ENCODE data around the gene VSIG2.

- TF ChIP-seq CREB5 (CRISPR knock-in tag; IDR thresholded peaks at IDR 0.05; ENCODE audit: low read depth) (no peak), POU6F1 (CRISPR knock-in tag; IDR thresholded peaks at IDR 0.05; ENCODE audit: borderline replicate concordance, low read depth) (no peak), PPARA (CRISPR knock-in tag; IDR thresholded peaks at IDR 0.05; ENCODE audit: borderline replicate concordance) (no peak), ZFP30 (CRISPR knock-in tag; IDR thresholded peaks at IDR 0.05) (no peak), TOX (CRISPR knock-in tag; IDR thresholded peaks at IDR 0.05; ENCODE audit: borderline replicate concordance) (no peak), ZFP3 (CRISPR knock-in tag; IDR thresholded peaks at IDR 0.05) (no peak), RARB (CRISPR knock-in tag; IDR thresholded peaks at IDR 0.05) (no peak), OSR1 (CRISPR knock-in tag; IDR thresholded peaks at IDR 0.05) (no peak), TCF4 (CRISPR knock-in tag; IDR thresholded peaks at IDR 0.05; ENCODE audit: borderline replicate concordance) (no peak)
- TF ChIP-seq, protein P1, sequence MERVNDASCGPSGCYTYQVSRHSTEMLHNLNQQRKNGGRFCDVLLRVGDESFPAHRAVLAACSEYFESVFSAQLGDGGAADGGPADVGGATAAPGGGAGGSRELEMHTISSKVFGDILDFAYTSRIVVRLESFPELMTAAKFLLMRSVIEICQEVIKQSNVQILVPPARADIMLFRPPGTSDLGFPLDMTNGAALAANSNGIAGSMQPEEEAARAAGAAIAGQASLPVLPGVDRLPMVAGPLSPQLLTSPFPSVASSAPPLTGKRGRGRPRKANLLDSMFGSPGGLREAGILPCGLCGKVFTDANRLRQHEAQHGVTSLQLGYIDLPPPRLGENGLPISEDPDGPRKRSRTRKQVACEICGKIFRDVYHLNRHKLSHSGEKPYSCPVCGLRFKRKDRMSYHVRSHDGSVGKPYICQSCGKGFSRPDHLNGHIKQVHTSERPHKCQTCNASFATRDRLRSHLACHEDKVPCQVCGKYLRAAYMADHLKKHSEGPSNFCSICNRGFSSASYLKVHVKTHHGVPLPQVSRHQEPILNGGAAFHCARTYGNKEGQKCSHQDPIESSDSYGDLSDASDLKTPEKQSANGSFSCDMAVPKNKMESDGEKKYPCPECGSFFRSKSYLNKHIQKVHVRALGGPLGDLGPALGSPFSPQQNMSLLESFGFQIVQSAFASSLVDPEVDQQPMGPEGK (CRISPR knock-in tag; IDR thresholded peaks at IDR 0.05; ENCODE audit: borderline replicate concordance), result no peak
- TF ChIP-seq, protein P2, sequence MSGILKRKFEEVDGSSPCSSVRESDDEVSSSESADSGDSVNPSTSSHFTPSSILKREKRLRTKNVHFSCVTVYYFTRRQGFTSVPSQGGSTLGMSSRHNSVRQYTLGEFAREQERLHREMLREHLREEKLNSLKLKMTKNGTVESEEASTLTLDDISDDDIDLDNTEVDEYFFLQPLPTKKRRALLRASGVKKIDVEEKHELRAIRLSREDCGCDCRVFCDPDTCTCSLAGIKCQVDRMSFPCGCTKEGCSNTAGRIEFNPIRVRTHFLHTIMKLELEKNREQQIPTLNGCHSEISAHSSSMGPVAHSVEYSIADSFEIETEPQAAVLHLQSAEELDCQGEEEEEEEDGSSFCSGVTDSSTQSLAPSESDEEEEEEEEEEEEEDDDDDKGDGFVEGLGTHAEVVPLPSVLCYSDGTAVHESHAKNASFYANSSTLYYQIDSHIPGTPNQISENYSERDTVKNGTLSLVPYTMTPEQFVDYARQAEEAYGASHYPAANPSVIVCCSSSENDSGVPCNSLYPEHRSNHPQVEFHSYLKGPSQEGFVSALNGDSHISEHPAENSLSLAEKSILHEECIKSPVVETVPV (CRISPR knock-in tag; IDR thresholded peaks at IDR 0.05), result no peak
Observed at GRCh38 chr11:124722176-124722575, 29.9 kb downstream of the VSIG2 start.
